ENCODE data around the gene PLXND1. TPM values are rescaled to one million over a fixed set of nuclear protein-coding genes. Genes with fewer than 3 reads are reported as not detected.
A peak's percentile ranks its signal among the peaks of the same experiment; 100 is the strongest.

The PLXND1 gene
- total and polyA plus RNA-seq, 2 donors (not counting 1 experiment from before 2014, with no cell fraction given) = 3.3 to 74.4 TPM

GRCh38 chr3:129526121-129526900, 80.2 kb downstream of the PLXND1 start:
- ChIA-PET CTCF (interaction anchor here (1.1 to 2.8 kb wide), 6 partner anchors 13 to 51 kb away, joined by 4 to 19 read pairs (median 4); no protein-coding TSS in a partner anchor), POLR2A (interaction anchor here (0.6 to 2.1 kb wide), 4 partner anchors 11 to 796 kb away, joined by 3 to 13 read pairs (median 5); no protein-coding TSS in a partner anchor)
- H3K27ac Mint-ChIP-seq = peak overlapping the region; percentile 91
- Histone ChIP-seq H3K36me3 (replicated peaks in 1 of 2; ENCODE audit: control extremely low read depth in 1 of 2, control insufficient read depth in 1 of 2, extremely low read depth in 1 of 2, insufficient read depth in 2 of 2, low read length in 1 of 2) (no peaks in the 10 kb centered on the region), H2AFZ (ENCODE audit: insufficient read depth, low read depth, low read length, poor library complexity, severe bottlenecking) (no peak overlapping the region), H3K27me3 (replicated peaks in 1 of 4; ENCODE audit: control extremely low read depth in 1 of 4, control insufficient read depth in 3 of 4, insufficient read depth in 4 of 4, low read length in 3 of 4) (peaks cover 0 to 2% (median 0%) of the 10 kb centered on the region in 4 experiments), H3K9me3 (ENCODE audit: control extremely low read depth in 1 of 3, control insufficient read depth in 2 of 3, insufficient read depth in 1 of 3, low read length in 2 of 3) (no peaks in the 10 kb centered on the region), H3K4me1 (ENCODE audit: control insufficient read depth in 2 of 2, insufficient read depth in 2 of 2, low read length in 2 of 2) (peaks cover 10 to 21% of the 10 kb centered on the region in 2 donors), H3K27ac (ENCODE audit: low read length in 2 of 2) (peak overlapping the region; percentile 23 to 44), H3K79me2 (ENCODE audit: control insufficient read depth, insufficient read depth, low read length) (no peaks in the 10 kb centered on the region), H3K4me3 (ENCODE audit: control extremely low read depth in 1 of 5, extremely low read depth in 1 of 5, insufficient read depth in 1 of 5, low read depth in 2 of 5, low read length in 4 of 5) (no peak overlapping the region), H4K20me1 (ENCODE audit: control insufficient read depth, insufficient read depth, low read length, poor library complexity, severe bottlenecking) (no peaks in the 10 kb centered on the region), H3K4me2 (replicated peaks; ENCODE audit: low read depth, low read length, poor library complexity, severe bottlenecking) (peak overlapping the region; percentile 45), H3K9ac (ENCODE audit: low read length) (no peak overlapping the region)
- intact Hi-C loops (cut with micrococcal nuclease) = loop anchor here (1.0 kb wide), 1 partner anchor 50 kb away; no protein-coding TSS in a partner anchor
- H3K27me3 Mint-ChIP-seq = no peaks in the 10 kb centered on the region
- no peak for TF ChIP-seq EZH2 (IDR thresholded peaks at IDR 0.05; ENCODE audit: borderline replicate concordance, insufficient read depth, low read depth, low read length, poor library complexity, severe bottlenecking)
- no peak for TF ChIP-seq CTCF (IDR thresholded peaks at IDR 0.05)
- H3K9me3 Mint-ChIP-seq (ENCODE audit: insufficient read depth) = no peaks in the 10 kb centered on the region
- peak; percentile 86 for DNase-seq
- peak; percentile 100 for ATAC-seq (ENCODE audit: low read depth)
- H3K4me1 Mint-ChIP-seq = peaks cover 21% of the 10 kb centered on the region
- 78% methylated on average over 8 of the region's 12 CpGs for WGBS (ENCODE audit: insufficient coverage)
- H3K4me3 Mint-ChIP-seq = peak overlapping the region; percentile 5
